A549 (cell line): ENCODE measurements around the gene PTPRG.

Experiments
- CHD2 ChIP-seq: fragments of 150-350 bp; IDR thresholded peaks from 2 replicates; pipeline ENCODE4 v1.6.1; 2014; ENCODE audit warnings: low read length; ENCODE audit not compliant: partially characterized antibody
- CTCF ChIP-seq: fragments of >200 bp; sonication (Bioruptor Twin); formaldehyde crosslinking; IDR thresholded peaks from 3 replicates; pipeline ENCODE4 v1.5.1; 2016
- KDM1A ChIP-seq: fragments of 200-600 bp; sonication (generic); IDR thresholded peaks from 2 replicates; pipeline ENCODE4 v1.6.1; 2016; ENCODE audit warnings: low read depth, mild to moderate bottlenecking
- MAZ ChIP-seq: fragments of 150-350 bp; IDR thresholded peaks from 2 replicates; pipeline ENCODE4 v1.6.1; 2014; ENCODE audit warnings: antibody characterized with exemption, low read depth, low read length, borderline replicate concordance
- RAD21 ChIP-seq, 2 experiments: fragments of >200 bp in 1 of 2; sonication (Bioruptor Twin) in 1 of 2; formaldehyde crosslinking in 1 of 2; IDR thresholded peaks in 1 of 2; conservative IDR thresholded peaks in 1 of 2; 2 replicates in 1 of 2; 3 replicates in 1 of 2; pipeline ENCODE4 v1.6.1; 2012 to 2018; ENCODE audit warnings: inconsistent platforms in 1 of 2
- USF2 ChIP-seq: fragments of 450-650 bp; IDR thresholded peaks from 2 replicates; pipeline ENCODE4 v1.6.1; 2014; ENCODE audit warnings: antibody characterized with exemption

GRCh38 chr3:61683549-61684236 lies 122.3 kb downstream of the PTPRG start:
- no peak for TF ChIP-seq CTCF
- no peak for TF ChIP-seq RAD21 (conservative IDR thresholded peaks at IDR 0.05 in 1 of 2, IDR thresholded peaks at IDR 0.05 in 1 of 2)
- TF ChIP-seq MAZ: no peak
- TF ChIP-seq KDM1A: no peak
- TF ChIP-seq USF2: no peak
- no peak for TF ChIP-seq CHD2
